GM21619 (cell line): ENCODE data around the gene ARL9.
"Not testable (repeated sequence)": the region's sequence is repeated elsewhere in the genome, so short reads cannot be mapped to it uniquely, and the experiment has no call there.

Source experiments
- ATAC-seq: cut with Tn5 transposase; IDR thresholded peaks from one replicate; pipeline ENCODE4 v1.9.1; 2021; ENCODE audit not compliant: unreplicated experiment

Gene ARL9, protein sequence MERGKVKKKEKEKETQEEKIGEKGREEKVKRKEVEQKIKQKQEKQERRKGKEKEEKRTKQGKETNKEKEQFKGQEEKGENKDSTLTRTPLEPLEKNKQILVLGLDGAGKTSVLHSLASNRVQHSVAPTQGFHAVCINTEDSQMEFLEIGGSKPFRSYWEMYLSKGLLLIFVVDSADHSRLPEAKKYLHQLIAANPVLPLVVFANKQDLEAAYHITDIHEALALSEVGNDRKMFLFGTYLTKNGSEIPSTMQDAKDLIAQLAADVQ

DNA sequence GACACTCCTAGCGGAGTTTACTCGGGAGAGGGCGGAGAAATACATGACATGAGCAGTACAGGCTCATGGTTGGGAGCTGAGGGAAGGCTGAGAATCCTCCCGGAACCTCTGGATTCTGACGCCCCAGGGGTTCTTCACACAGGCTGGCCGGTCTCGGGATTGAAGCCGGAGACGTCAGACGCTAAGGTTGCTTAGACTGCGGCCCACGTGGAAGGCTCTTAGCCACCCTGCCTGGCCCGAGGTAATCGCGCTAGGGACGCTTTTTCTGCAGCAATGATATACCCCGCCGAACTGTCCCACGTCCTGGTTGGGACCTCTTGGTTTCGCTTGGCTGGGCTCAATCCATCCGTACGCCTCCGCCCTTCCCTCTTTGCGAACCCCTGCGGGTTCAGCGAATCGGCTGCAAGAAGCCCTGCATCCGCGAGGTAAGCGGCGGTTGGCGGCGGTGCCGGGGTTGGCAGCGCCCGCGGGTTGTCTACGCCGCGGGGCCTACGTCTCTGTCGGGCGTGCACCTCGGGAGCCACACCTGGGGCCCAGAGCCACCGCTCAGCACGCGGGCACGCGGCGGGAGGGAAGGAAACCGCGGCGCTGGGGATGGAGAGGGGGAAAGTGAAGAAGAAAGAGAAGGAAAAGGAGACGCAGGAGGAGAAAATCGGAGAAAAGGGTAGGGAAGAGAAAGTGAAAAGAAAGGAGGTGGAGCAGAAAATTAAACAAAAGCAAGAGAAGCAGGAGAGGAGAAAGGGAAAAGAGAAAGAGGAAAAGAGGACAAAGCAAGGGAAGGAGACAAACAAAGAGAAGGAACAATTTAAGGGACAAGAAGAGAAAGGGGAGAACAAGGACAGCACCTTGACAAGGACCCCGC is at the start of gene ARL9:
ARL9 (plus strand) TSS at position 523 of the 862 bp plus-strand sequence; CDS start at position 595, 72 bp downstream.
- ATAC-seq = peak; percentile 74

DNA sequence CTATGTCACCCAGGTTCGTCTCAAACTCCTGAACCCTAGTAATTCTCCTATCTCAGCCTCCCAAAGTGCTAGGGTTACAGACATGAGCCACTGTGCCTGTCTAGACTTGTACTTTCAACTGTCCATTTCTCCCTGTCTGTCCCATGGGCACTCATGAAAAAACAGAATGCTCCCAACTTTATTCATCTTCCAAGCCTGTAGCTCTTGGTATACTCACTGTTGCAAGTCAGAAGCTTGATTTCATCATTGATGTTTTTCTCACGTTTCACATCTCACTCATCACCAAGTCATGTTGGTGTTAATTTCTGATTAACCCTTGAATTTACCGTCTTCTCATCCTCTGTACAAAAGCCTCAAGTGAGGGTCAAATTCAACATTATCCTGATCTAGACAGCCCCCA is 45.5 kb upstream of the ARL9 start:
- no peak for ATAC-seq

DNA sequence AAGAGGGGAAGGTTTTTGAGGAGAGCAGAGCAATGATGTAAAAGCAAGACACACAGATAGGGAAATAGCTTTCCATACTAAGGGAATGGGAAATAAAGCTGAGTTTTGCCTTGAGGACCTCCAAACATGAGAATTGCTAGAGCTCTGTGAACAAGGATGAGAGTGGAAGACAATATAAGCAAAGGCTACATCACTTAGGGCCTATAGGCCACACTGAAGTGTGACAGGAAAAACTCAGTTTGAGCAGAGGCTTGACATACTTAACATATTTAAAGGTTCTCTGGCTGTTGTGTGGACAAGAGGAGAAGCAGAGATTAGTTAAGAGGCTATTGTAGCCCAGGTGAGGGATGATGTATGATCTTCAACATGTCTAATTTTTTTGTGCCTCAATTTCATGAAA is 43.4 kb upstream of the ARL9 start:
- no peak for ATAC-seq

DNA sequence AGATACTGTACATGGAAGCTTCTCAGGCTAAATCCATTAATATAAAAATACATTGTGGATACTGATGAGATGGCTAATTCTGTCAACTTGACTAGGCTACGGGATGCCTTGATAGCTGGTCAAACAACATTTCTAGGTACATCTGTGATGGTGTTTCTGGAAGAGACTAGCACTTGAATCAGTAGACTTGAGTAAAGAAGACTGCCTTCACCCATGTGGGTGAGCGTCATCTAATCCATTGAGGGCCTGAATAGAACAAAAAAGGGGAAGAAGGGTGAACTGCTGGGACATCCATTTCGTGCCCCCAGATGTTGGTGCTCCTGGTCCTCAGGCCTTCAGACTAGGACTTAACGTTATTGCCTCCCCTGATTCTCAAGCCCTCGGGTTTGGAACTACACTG is 41.9 kb upstream of the ARL9 start:
- no peak for ATAC-seq

DNA sequence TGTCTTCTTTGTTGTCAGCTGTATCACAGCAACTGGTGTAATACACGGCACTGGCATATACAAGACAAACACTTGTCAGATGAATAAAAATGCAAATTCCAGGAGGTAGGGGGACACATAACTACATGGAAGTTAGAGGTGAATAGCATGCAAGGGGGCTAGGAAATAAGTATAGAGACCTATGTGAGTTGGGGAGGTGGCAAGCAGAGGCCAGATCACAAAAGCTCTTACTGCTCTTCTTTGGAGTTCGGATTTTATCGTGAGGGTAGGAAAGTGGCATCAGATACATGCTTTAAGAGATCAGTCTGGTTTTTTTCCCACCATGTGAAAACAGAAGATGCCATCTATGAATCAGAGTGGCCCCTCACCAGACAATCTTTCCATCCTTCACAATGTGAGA is 41.0 kb upstream of the ARL9 start:
- ATAC-seq = no peak

DNA sequence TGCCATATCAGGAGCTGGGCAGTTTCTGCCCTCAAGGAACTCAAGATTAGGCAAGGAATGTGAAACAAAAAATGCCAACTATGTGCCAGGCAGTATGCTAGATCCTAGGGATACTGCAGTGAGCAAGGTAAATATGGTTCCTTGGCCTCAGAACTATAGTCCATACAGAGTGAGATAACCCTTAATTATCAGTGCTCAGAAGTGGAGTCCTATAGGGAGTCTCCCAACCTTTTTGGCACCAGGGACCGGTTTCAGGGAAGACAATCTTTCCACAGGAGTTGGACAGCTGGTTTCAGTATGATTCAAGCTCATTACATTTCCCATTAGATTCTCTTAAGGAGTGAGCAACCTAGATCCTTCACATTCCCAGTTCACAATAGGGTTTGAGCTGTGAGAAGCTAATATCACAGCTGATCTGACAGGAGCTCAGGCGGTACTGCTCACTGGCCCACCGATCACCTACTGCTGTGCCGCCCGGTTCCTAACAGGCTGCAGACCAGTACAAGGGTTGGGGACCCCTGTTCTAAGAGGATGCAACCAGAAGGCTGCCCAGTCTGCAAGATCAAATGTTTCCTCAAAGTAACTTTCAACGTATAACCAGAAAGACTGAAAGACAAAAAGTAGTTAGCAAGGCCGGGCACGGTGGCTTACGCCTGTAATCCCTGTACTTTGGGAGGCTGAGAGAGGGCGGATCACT is 39.8 kb upstream of the ARL9 start:
- no peak for ATAC-seq

DNA sequence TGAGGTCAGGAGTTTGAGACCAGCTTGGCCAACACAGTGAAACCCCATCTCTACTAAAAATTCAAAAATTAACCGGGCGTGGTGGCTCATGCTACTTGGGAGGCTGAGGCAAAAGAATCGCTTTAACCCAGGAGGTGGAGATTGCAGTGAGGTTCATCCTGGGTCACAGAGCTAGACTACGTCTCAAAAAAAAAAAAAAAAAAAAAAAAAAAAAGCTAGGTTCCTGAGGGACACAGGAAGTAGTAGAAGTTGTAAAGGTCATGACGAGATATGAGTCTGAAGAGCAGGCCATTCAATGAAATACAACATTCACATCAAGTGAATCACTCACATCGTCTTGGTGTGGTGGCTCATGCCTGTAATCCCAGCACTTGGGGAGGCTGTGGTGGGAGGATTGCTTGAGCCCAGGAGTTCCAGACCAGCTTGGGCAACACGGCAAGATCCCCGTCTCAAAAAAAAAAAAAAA is 39.3 kb upstream of the ARL9 start:
- ATAC-seq = not testable (repeated sequence)

DNA sequence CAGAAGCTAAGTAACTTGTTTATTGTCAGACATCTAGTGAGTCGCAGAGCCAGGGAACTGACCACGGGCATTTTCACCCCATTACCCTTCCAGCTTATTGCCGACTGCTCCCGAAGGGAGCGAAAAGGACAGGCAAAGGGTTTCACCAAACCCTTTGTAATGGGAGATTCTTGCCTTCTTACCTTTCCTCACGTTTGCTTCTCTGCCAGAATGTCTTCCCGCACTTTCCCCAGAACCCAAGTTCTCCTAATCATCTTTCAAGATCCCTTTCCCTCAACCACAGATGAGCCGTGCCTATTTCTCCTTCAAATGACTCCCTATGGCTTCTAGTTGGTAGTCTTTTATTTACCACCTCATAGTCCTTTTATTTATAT is 38.7 kb upstream of the ARL9 start:
- no peak for ATAC-seq

DNA sequence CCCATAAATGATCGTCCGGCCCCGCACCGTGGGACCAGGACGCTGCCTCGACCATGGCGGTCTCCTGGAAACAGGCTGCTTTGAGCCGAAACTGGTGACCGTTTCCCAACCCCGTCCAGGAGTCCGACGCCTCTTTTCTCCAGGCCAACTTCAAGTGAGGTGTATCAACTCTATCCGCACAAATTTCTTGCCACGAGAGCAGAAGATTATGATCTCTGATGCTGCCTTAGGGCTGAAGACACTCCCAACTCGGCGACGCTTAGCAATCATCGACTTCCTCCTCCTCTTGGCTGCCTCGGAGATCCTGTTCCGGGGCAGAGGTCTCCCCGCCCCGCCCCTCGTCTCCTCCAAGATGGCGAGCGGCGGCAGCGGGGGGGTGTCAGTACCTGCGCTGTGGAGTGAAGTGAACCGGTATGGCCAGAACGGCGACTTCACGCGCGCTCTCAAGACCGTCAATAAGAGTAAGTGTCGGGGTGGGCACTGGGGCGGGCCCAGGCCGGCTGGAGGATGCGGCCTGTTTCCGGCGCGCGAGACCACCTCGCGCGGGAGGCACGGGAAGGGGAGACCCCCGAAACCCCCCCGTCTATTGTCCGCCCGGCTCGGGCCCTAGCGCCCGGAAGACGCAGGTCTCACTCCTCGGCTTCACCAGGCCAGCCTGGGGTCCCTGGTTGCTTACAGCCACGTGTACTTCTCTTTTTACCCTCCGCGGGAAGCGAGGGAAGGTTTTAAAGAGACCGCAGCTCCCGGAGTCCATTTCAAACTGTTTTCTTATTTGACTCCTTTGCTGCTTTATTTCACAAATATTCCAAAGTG is 38.1 kb upstream of the ARL9 start, which contains the start of gene SRP72:
SRP72 (plus strand) TSS at position 334 of the 813 bp plus-strand sequence; CDS start at position 353, 19 bp downstream.
- ATAC-seq = peak; percentile 93

DNA sequence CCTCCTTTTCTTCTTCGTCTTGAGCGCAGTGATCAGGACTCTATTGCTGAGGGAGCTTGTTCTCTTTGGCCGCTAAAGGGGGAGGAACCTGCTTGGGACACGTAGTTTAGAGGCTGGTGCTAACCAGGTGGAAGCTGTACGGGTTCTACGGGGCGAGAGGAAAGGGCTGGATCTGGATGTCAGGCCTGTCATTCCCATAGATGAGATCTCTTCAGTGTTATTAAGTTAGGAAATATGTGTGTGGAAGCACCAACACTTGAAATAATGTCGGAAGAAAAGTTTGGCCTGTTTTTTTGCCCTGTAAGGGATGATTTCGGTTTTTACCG is 37.5 kb upstream of the ARL9 start:
- ATAC-seq = peak; percentile 52

DNA sequence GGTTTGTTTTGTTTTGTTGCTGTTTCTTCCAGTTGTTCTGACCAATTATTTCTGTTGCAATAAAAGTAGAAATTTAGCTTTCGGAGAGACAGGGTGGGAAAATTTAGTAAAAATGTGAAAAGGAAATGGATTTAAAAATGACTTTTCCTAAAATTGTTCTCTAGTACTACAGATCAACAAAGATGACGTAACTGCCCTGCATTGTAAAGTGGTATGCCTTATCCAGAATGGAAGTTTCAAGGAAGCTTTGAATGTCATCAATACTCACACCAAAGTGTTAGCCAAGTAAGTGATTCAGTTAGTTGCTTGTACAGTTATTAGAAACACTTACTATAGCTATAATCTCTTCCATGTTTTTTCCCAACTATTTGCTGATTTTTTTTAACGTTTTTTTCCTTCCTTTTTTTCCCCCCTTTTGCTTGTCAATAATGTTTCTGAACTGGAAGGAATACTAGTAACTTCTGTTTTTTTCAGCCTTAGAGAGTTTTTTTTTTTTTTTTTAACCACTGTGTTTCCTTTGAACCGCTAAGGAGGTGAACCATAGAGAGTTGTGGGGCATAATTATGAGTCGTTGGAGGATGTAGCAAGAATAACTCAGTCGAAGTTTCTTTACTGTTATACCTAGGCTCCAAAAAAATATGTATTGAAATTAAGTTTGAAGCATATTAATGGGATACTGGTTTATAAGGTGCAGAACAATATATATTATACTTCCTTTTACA is 35.9 kb upstream of the ARL9 start:
- ATAC-seq = no peak

DNA sequence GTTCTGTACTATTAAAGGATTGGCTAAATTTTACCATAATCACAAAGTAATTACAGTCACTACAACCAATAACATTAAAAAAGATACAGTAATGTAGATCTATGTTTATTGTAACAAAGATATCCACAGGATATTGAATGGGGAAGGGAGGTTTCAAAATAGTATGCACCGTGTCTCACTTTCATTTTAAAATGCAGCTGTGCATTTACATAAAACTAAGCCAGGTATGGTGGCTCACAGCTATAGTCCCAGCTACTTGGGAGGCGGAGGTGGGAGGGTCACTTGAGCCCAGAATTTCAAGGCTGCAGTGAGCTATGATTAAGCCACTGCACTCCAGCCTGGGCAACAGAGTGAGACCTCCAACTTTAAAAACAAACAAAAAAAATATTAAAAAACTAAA is 29.7 kb upstream of the ARL9 start:
- ATAC-seq = peak; percentile 79

DNA sequence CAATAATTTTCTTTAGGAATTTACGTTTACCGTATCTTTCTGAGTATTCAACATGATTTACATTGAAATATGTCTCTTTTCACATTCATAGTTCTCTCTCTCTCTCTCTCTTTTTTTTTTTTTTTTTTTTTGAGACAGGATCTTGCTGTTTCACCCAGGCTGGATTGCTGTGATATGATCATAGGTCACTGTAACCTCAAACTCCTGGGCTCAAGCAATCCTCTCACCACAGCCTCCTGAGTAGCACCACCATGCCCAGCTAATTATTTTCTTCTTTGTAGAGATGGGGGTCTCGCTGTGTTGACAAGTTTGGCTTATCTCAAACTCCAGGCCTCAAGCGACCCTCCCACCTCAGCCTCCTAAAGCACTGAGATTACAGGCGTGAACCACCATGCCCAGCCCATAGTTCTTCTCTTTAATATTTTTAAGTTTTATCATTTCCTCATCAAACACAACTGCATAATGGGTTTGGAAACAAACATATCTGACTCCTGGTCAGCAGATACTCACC is 28.3 kb upstream of the ARL9 start:
- ATAC-seq = no peak

DNA sequence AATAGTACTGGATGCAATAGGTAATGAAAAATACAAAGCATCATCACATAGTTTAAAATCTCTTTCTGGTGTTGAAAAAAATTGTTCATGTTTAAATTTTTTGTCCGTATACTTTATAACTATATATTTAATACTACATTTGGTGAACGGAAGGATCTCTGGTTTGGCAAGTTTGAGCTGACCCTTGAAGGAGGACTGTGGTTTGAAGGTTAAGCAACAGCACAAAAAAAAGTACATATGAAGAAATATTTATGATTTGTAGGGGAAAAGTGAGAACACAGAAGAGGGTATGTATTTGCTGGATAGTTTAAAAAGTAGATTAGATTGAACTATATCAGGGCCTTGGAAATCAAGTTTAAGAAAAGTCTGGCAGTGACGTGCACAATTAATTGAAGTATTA is 24.9 kb upstream of the ARL9 start:
- ATAC-seq = no peak

DNA sequence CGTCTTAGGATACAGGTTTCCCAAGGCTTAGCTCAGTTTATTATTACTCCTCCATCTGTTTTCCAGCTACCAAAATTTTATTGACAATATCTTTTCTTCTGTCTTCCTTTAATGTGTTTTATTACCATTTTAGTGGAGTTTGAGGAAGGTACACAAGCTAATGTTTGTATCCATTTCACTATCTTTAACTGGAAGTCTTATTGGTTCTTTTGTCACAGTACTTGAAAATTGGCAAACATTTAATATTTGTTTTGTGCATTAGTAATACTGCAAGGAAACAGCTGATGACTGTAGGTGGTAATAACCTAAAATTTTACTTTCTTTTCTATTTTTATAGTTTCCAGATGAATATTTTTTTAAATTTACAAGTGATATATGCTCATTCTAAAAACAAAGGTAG is 9.3 kb upstream of the ARL9 start:
- ATAC-seq = no peak

DNA sequence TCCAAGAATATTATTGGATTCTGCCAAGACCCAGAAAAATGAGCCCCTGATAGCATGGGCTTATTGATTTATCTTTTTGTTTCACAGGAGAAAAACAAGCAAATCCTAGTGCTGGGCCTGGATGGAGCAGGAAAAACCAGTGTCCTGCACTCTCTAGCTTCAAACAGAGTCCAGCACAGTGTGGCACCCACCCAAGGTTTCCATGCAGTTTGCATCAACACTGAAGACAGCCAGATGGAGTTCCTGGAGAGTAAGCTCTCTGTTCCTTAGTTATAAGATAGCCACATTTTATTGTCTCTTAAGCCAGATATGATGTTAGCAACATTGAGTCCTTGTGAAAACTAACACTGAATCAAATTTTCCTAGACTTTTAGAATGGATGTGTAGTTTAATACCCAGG is 5.5 kb downstream of the ARL9 start:
- no peak for ATAC-seq

DNA sequence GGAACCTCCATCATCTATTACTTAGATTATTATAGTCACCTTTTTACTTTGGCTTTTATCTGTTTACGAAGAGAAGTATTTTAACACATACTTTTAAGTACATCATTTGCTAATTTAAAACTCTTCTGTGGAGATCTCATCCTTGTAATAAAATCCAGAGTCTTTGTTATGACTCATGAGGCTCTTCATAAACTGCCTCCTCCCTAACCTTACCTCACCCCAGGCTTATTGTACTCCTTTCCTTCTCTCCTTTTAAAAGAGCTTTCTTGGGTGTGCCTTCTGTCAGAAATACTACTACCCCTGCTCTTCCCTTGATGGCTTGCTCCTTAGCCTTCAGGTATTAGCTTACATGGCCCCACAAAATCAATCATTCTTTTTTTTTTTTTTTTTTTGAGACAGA is 6.6 kb downstream of the ARL9 start:
- no peak for ATAC-seq

DNA sequence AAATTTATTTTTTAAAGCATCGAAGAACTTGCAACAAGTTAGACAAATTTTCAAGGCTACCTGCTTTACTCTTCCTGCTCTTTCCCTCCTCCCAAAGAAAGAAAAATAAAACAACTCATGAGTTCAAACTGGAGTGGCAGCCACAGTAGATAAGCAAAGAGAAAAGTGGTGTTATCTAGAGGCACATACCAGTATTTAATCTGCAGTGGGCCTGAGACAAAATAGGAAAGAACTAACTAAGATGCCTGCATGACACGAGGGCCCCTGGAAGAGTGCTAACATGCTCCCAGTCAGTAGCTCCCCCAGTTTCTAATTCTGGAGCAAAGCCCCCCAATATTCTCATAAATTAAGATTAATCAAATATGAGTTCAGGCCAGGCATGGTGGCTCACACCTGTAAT is 7.9 kb downstream of the ARL9 start:
- no peak for ATAC-seq

DNA sequence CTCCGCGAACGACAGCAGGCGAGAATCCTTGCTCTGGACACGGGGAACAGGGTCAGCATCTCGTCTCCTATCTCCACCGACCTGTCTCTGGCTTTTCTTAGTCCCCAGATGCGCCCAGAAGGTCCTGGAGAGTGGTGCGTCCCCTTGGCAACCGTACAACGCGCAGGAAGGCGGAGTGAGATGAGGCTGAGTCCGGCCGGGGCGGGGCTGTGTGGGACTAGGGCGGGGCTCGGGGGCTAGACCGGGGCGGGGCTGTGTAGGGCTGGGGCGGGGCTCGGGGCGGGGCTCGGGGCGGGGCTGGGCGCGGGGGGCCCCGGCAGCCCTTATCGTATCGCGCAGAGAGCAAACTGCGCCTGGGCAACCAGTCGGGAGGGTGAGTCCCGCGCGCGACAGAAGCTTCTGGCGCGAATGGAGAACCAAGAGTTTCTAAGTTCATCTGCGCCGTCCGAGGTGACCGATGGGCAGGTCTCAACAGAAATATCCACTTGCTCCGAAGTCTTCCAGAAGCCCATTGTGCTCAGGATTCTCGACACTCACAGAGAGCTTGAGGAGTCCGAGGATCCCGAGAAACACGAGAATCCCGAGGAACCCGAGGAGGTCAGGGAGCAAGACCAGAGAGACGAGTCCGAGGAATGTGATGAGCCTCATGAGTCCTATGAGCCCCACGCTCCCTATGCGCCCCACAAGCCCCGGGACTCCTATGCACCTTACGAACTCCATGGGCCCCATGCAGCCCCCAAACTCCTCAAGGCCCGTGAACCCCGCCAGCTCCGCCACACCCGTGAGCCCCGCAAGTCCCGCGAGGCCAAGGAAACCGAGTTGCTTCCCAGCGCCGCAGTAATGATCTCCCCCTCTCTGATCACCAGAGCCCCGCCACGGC is 24.9 kb downstream of the ARL9 start:
- ATAC-seq = peak; percentile 99
